Mucosa of stomach (tissue), 1 donor: ENCODE data around the gene FBXL20.

Experiments
- H3K27me3 ChIP-seq: one replicate; pipeline ENCODE4 v1.7.0; 2013; ENCODE audit warnings: mild to moderate bottlenecking, low read length; ENCODE audit not compliant: control insufficient read depth, insufficient read depth
- H3K36me3 ChIP-seq: one replicate; pipeline ENCODE4 v1.7.0; 2013; ENCODE audit warnings: low read length; ENCODE audit not compliant: control insufficient read depth, insufficient read depth
- H3K4me1 ChIP-seq: one replicate; pipeline ENCODE4 v1.7.0; 2013; ENCODE audit warnings: mild to moderate bottlenecking, low read length; ENCODE audit not compliant: control insufficient read depth, insufficient read depth
- H3K4me3 ChIP-seq: one replicate; pipeline ENCODE4 v1.7.0; 2013; ENCODE audit warnings: low read length
- H3K9ac ChIP-seq: one replicate; pipeline ENCODE4 v1.7.0; 2013; ENCODE audit warnings: mild to moderate bottlenecking, low read length, moderate library complexity
- H3K9me3 ChIP-seq: one replicate; pipeline ENCODE4 v1.7.0; 2013; ENCODE audit warnings: mild to moderate bottlenecking, low read length, moderate library complexity; ENCODE audit not compliant: control insufficient read depth
- donor health status: Pancreatic carcinoma.

The FBXL20 gene

DNA sequence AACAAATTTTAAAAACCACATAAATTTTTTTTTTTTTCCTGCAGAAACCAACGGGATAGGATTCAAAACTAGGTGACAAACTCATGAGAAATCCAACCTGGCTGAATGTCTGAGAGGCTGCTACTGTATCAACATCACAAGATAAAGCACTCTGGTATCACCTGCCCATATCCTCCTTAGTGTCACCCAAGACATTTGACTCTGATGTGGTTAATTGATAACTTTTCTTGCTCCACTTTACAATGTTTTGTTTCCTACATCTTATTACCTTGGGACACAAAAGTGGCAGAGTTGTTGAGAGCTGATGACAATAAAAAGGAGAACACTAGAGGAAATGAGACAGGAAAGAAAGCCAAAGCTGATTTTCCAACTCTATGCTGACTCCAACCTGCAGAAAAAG lies 4.0 kb upstream of the FBXL20 start:
- H3K36me3 ChIP-seq = peaks cover 18% of the 10 kb centered on the region
- peaks cover 2% of the 10 kb centered on the region for H3K4me1 ChIP-seq
- H3K4me3 ChIP-seq = no peak overlapping the region
- no peaks in the 10 kb centered on the region for H3K27me3 ChIP-seq
- no peaks in the 10 kb centered on the region for H3K9me3 ChIP-seq
- no peak overlapping the region for H3K9ac ChIP-seq

- peaks cover 3% of the 10 kb centered on the region for H3K4me1 ChIP-seq
- peaks cover 11% of the 10 kb centered on the region for H3K36me3 ChIP-seq
- no peak overlapping the region for H3K9ac ChIP-seq
- no peaks in the 10 kb centered on the region for H3K9me3 ChIP-seq
- no peaks in the 10 kb centered on the region for H3K27me3 ChIP-seq
- H3K4me3 ChIP-seq = no peak overlapping the region
Observed at GRCh38 chr17:39404542-39405378, 3.3 kb upstream of the FBXL20 start.

DNA sequence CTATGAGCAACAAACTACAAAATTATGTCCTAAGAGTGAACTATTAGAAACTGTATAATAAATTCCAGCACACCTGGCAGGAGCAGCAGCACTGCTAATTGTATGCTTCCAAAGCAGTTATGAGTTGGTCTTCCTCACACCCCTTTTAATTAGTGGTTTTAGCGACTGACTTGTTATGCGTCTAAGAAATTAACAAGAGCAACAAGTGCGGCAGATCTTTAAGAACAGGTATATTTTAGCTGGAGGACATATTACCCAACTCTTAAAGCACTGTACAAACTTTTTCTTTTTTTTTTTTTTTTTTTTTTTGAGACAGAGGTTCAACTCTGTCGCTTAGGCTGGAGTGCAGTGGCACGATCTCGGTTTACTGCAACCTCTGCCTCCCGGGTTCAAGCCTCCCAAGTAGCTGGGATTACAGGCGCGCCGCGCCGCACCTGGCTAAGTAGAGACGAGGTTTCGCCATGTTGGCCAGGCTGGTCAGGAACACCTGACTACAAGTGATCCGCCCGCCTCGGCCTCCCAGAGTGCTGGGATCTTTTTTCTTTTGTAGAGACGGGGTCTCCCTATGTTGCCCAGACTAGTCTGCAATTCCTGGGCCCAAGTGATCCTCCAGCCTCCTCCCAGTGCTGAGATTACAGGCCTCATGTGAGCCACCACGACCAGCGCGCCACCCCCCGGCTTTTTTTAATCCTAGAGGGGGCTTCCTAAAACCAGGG lies 1.6 kb upstream of the FBXL20 start:
- Histone ChIP-seq H3K4me3 (no peak overlapping the region), H3K9me3 (no peaks in the 10 kb centered on the region), H3K36me3 (no peaks in the 10 kb centered on the region), H3K9ac (no peak overlapping the region), H3K27me3 (no peaks in the 10 kb centered on the region), H3K4me1 (peaks cover 3% of the 10 kb centered on the region)

- no peaks in the 10 kb centered on the region for H3K9me3 ChIP-seq
- H3K27me3 ChIP-seq = no peaks in the 10 kb centered on the region
- H3K36me3 ChIP-seq = no peaks in the 10 kb centered on the region
- H3K9ac ChIP-seq = peak overlapping the region; percentile 69
- peak overlapping the region; percentile 53 for H3K4me3 ChIP-seq
- peaks cover 3% of the 10 kb centered on the region for H3K4me1 ChIP-seq
Observed at GRCh38 chr17:39402244-39402889, 941 bp upstream of the FBXL20 start.

GRCh38 chr17:39400547-39401411 lies 647 bp downstream of the FBXL20 start:
- H3K4me1 ChIP-seq = peaks cover 3% of the 10 kb centered on the region
- H3K9me3 ChIP-seq = no peaks in the 10 kb centered on the region
- peak overlapping the region; percentile 77 for H3K9ac ChIP-seq
- no peaks in the 10 kb centered on the region for H3K27me3 ChIP-seq
- H3K4me3 ChIP-seq = peak overlapping the region; percentile 53
- H3K36me3 ChIP-seq = no peaks in the 10 kb centered on the region

GRCh38 chr17:39399791-39400190 lies 1.6 kb downstream of the FBXL20 start:
- Histone ChIP-seq H3K27me3 (no peaks in the 10 kb centered on the region), H3K9ac (no peak overlapping the region), H3K36me3 (no peaks in the 10 kb centered on the region), H3K9me3 (no peaks in the 10 kb centered on the region), H3K4me3 (no peak overlapping the region), H3K4me1 (peaks cover 3% of the 10 kb centered on the region)

DNA sequence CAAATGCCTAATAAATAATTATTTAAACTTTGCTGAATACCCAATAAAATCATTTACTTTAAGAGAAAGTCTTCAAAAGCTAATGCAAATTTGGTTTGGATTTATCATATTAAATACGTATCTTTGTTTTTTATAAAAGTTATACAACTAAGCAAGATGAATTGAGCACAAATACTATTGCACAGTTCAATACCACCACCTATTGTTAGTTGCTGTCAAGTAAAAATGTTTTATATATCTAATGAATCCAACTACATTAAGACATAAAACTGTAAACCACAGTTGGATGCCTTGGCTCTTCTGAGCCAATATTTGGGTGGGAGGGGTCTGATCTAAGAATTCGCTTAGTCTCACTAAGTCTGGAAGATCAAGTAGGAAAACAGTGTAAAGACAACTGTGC lies 7.7 kb downstream of the FBXL20 start:
- no peak overlapping the region for H3K9ac ChIP-seq

GRCh38 chr17:39391448-39391847 lies 10.0 kb downstream of the FBXL20 start:
- Histone ChIP-seq H3K36me3 (no peaks in the 10 kb centered on the region), H3K9ac (no peak overlapping the region), H3K4me1 (no peaks in the 10 kb centered on the region), H3K4me3 (no peak overlapping the region), H3K27me3 (no peaks in the 10 kb centered on the region), H3K9me3 (no peaks in the 10 kb centered on the region)

More for the DNA sequence above, 7.7 kb downstream of the FBXL20 start:
- no peak overlapping the region for H3K4me3 ChIP-seq
- no peaks in the 10 kb centered on the region for H3K27me3 ChIP-seq
- no peaks in the 10 kb centered on the region for H3K36me3 ChIP-seq
- no peaks in the 10 kb centered on the region for H3K9me3 ChIP-seq
- no peaks in the 10 kb centered on the region for H3K4me1 ChIP-seq

- Histone ChIP-seq H3K9ac (no peak overlapping the region), H3K36me3 (no peaks in the 10 kb centered on the region), H3K27me3 (no peaks in the 10 kb centered on the region), H3K9me3 (no peaks in the 10 kb centered on the region), H3K4me3 (no peak overlapping the region), H3K4me1 (no peaks in the 10 kb centered on the region)
Observed at GRCh38 chr17:39385040-39385439, 16.4 kb downstream of the FBXL20 start.

- Histone ChIP-seq H3K4me3 (no peak overlapping the region), H3K36me3 (no peaks in the 10 kb centered on the region), H3K9ac (no peak overlapping the region), H3K27me3 (no peaks in the 10 kb centered on the region), H3K9me3 (no peaks in the 10 kb centered on the region), H3K4me1 (no peaks in the 10 kb centered on the region)
Observed at GRCh38 chr17:39380144-39380543, 21.3 kb downstream of the FBXL20 start.

DNA sequence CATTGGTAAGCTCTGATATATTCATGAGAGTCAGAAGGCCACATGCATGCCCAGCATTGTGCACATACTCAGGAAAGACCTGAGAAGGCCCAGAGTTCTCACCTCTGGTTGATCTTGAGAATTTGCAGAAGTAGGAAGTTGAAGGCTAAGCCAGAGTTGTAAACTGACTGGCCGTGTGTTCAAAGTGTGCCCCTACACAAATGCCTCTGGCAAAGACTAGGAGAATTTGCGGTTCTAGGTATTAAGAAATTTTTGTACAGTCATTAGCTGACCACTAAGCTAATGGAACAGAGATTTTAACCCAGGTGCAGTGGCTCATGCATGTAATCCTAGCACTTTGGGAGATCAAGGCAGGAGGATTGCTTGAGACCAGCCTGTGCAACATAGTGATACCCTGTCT lies 25.0 kb downstream of the FBXL20 start:
- Histone ChIP-seq H3K4me1 (no peaks in the 10 kb centered on the region), H3K36me3 (no peaks in the 10 kb centered on the region)

More for the DNA sequence above, 25.0 kb downstream of the FBXL20 start:
- Histone ChIP-seq H3K27me3 (no peaks in the 10 kb centered on the region), H3K9ac (no peak overlapping the region), H3K9me3 (no peaks in the 10 kb centered on the region), H3K4me3 (no peak overlapping the region)
